HepG2 (cell line): ENCODE measurements around the gene FXYD6.

Experiments used
- FOSL2 ChIP-seq: sonication (generic); formaldehyde crosslinking; IDR thresholded peaks from 2 replicates; pipeline ENCODE4 v1.4.0; 2020; ENCODE audit warnings: missing genetic modification reagents
- GATAD1 ChIP-seq: IDR thresholded peaks from 2 replicates; pipeline ENCODE4 v1.6.1; 2016; ENCODE audit warnings: missing genetic modification reagents, missing compliant biosample characterization
- NONO ChIP-seq, 2 experiments: fragments of 450-650 bp in 1 of 2; sonication (generic) in 1 of 2; formaldehyde crosslinking in 1 of 2; IDR thresholded peaks in 1 of 2; conservative IDR thresholded peaks in 1 of 2; 2 replicates each; pipeline versions ENCODE4 v1.6.1 to v1.8.0; 2017 to 2022; ENCODE audit warnings: mild to moderate bottlenecking in 1 of 2, missing genetic modification reagents in 1 of 2, moderate library complexity in 1 of 2
- SIN3A ChIP-seq: IDR thresholded peaks from 2 replicates; pipeline ENCODE4 v1.6.1; 2011; ENCODE audit warnings: low read depth, mild to moderate bottlenecking, control low read depth, low read length, borderline replicate concordance
- ZNF143 ChIP-seq: sonication (generic); formaldehyde crosslinking; IDR thresholded peaks from 2 replicates; pipeline ENCODE4 v1.4.0; 2020; ENCODE audit warnings: missing genetic modification reagents
- ZNF235 ChIP-seq: sonication (generic); formaldehyde crosslinking; IDR thresholded peaks from 2 replicates; pipeline ENCODE4 v1.8.1; 2023; ENCODE audit warnings: mild to moderate bottlenecking, missing genetic modification reagents, borderline replicate concordance
- ZNF549 ChIP-seq: sonication (generic); formaldehyde crosslinking; IDR thresholded peaks from 2 replicates; pipeline ENCODE4 v1.5.0; 2020; ENCODE audit warnings: missing genetic modification reagents
- ZNF652 ChIP-seq: IDR thresholded peaks from 2 replicates; pipeline ENCODE4 v1.6.1; 2016; ENCODE audit warnings: low read depth, borderline replicate concordance
- ZNF674 ChIP-seq: sonication (generic); formaldehyde crosslinking; IDR thresholded peaks from 2 replicates; pipeline ENCODE4 v1.5.0; 2020; ENCODE audit warnings: low read depth, mild to moderate bottlenecking, missing genetic modification reagents
- TF ChIP-seq, protein P1 (sequence below): sonication (generic); formaldehyde crosslinking; IDR thresholded peaks from 2 replicates; pipeline ENCODE4 v1.4.0; 2020; ENCODE audit warnings: low read depth, mild to moderate bottlenecking, missing genetic modification reagents
- TF ChIP-seq, protein P2 (sequence below): sonication (generic); formaldehyde crosslinking; IDR thresholded peaks from 2 replicates; pipeline ENCODE4 v1.5.0; 2020; ENCODE audit warnings: mild to moderate bottlenecking, missing genetic modification reagents, moderate library complexity
- TF ChIP-seq, protein P3 (sequence below): sonication (generic); formaldehyde crosslinking; IDR thresholded peaks from 2 replicates; pipeline ENCODE4 v1.4.0; 2020; ENCODE audit warnings: mild to moderate bottlenecking, missing genetic modification reagents

DNA sequence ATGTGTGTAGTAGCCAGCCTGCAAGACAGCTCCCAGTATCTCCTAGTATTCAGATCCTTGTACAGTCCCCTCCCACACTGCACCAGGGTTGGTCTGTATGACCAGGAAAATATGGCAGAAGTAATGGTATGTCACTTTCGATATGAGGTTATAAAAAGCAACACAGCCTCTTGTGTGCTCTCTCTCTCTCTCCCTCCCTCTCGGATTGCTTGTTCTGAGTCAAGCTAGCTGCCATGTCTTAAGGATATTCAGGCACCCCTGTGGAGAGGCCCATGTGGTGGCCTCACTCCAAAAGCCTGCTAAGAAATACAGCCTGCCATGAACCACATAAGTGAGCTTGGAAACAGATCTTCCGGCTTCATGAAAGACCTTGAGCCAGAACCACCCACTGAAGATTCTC, 25.4 kb downstream of the FXYD6 start:
- TF ChIP-seq ZNF549 (CRISPR knock-in tag) (no peak), ZNF143 (no peak), ZNF674 (no peak), SIN3A (no peak), FOSL2 (CRISPR knock-in tag) (no peak), ZNF235 (CRISPR knock-in tag) (no peak), ZNF652 (CRISPR knock-in tag) (no peak), NONO (IDR thresholded peaks at IDR 0.05) (no peak), NONO (CRISPR knock-in tag; conservative IDR thresholded peaks at IDR 0.05) (no peak), GATAD1 (CRISPR knock-in tag) (no peak)
- TF ChIP-seq, protein P1, sequence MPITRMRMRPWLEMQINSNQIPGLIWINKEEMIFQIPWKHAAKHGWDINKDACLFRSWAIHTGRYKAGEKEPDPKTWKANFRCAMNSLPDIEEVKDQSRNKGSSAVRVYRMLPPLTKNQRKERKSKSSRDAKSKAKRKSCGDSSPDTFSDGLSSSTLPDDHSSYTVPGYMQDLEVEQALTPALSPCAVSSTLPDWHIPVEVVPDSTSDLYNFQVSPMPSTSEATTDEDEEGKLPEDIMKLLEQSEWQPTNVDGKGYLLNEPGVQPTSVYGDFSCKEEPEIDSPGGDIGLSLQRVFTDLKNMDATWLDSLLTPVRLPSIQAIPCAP (CRISPR knock-in tag), result no peak
- TF ChIP-seq, protein P2, sequence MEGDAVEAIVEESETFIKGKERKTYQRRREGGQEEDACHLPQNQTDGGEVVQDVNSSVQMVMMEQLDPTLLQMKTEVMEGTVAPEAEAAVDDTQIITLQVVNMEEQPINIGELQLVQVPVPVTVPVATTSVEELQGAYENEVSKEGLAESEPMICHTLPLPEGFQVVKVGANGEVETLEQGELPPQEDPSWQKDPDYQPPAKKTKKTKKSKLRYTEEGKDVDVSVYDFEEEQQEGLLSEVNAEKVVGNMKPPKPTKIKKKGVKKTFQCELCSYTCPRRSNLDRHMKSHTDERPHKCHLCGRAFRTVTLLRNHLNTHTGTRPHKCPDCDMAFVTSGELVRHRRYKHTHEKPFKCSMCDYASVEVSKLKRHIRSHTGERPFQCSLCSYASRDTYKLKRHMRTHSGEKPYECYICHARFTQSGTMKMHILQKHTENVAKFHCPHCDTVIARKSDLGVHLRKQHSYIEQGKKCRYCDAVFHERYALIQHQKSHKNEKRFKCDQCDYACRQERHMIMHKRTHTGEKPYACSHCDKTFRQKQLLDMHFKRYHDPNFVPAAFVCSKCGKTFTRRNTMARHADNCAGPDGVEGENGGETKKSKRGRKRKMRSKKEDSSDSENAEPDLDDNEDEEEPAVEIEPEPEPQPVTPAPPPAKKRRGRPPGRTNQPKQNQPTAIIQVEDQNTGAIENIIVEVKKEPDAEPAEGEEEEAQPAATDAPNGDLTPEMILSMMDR, result no peak
- TF ChIP-seq, protein P3, sequence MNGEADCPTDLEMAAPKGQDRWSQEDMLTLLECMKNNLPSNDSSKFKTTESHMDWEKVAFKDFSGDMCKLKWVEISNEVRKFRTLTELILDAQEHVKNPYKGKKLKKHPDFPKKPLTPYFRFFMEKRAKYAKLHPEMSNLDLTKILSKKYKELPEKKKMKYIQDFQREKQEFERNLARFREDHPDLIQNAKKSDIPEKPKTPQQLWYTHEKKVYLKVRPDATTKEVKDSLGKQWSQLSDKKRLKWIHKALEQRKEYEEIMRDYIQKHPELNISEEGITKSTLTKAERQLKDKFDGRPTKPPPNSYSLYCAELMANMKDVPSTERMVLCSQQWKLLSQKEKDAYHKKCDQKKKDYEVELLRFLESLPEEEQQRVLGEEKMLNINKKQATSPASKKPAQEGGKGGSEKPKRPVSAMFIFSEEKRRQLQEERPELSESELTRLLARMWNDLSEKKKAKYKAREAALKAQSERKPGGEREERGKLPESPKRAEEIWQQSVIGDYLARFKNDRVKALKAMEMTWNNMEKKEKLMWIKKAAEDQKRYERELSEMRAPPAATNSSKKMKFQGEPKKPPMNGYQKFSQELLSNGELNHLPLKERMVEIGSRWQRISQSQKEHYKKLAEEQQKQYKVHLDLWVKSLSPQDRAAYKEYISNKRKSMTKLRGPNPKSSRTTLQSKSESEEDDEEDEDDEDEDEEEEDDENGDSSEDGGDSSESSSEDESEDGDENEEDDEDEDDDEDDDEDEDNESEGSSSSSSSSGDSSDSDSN (CRISPR knock-in tag), result no peak
